HG02798 (cell line): ENCODE measurements around the gene RASGEF1B.
A peak's percentile ranks its signal among the peaks of the same experiment; 100 is the strongest.

ENCODE experiments used
- ATAC-seq: cut with Tn5 transposase; IDR thresholded peaks from one replicate; pipeline ENCODE4 v1.9.1; 2021; ENCODE audit warnings: mild to moderate bottlenecking; ENCODE audit not compliant: unreplicated experiment, poor library complexity

RASGEF1B gene

GRCh38 chr4:81405900-81406401 lies 65.8 kb downstream of the RASGEF1B start:
- peak; percentile 83 for ATAC-seq

- no peak for ATAC-seq
Observed at GRCh38 chr4:81404741-81405140, 67.0 kb downstream of the RASGEF1B start.

- ATAC-seq = no peak
Observed at GRCh38 chr4:81404294-81404693, 67.4 kb downstream of the RASGEF1B start.

GRCh38 chr4:81399306-81400086 lies 72.2 kb downstream of the RASGEF1B start:
- no peak for ATAC-seq

- no peak for ATAC-seq
Observed at GRCh38 chr4:81398379-81398778, 73.3 kb downstream of the RASGEF1B start.

GRCh38 chr4:81397635-81398034 lies 74.1 kb downstream of the RASGEF1B start:
- no peak for ATAC-seq

- no peak for ATAC-seq
Observed at GRCh38 chr4:81395239-81395638, 76.5 kb downstream of the RASGEF1B start.

GRCh38 chr4:81392164-81392563 lies 79.5 kb downstream of the RASGEF1B start:
- ATAC-seq = no peak

GRCh38 chr4:81389720-81390119 lies 82.0 kb downstream of the RASGEF1B start:
- no peak for ATAC-seq

GRCh38 chr4:81380437-81380836 lies 91.3 kb downstream of the RASGEF1B start:
- ATAC-seq = no peak

- ATAC-seq = no peak
Observed at GRCh38 chr4:81378386-81378785, 93.3 kb downstream of the RASGEF1B start.

GRCh38 chr4:81377191-81377590 lies 94.5 kb downstream of the RASGEF1B start:
- ATAC-seq = no peak

- no peak for ATAC-seq
Observed at GRCh38 chr4:81376720-81377119, 95.0 kb downstream of the RASGEF1B start.
